ENCODE measurements around the gene ITPKC. TPM values are rescaled to one million over a fixed set of nuclear protein-coding genes. Genes with fewer than 3 reads are reported as not detected.

ITPKC gene
- total and polyA plus RNA-seq, 8 donors, result 10.2 to 25.6 (median 13.7) TPM

DNA sequence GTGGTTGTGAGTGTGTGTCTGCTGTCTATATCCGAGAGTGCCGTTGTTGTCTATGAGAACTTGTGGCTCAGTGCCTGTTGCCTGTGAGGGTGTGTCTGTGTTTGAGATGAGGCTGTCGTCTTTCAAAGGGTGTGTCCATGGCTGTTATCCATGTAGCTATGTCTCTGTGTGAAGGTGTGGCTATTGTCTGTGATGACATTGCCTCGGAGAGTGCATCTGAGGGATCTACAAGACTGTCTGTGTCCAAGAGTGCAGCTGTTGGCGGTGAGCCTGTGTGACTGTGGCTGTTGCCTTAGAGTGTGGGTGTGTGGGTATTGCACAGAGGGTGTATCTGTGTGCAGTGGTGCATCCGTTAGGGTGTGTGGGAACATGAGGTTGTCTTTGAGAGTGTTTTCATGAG, 31.3 kb upstream of the ITPKC start:
- TF ChIP-seq CTCF (IDR thresholded peaks at IDR 0.05), result no peak
- no peak for DNase-seq
- ATAC-seq, result no peak
- Histone ChIP-seq H3K27me3 (no peaks in the 10 kb centered on the region), H3K36me3 (peaks cover 3 to 29% of the 10 kb centered on the region in 2 donors), H3K4me3 (no peak overlapping the region), H3K4me1 (peaks cover 0 to 11% of the 10 kb centered on the region in 2 donors), H3K9me3 (no peaks in the 10 kb centered on the region), H3K27ac (no peak overlapping the region)
- intact Hi-C loops (cut with DNase I), result no loop called here

DNA sequence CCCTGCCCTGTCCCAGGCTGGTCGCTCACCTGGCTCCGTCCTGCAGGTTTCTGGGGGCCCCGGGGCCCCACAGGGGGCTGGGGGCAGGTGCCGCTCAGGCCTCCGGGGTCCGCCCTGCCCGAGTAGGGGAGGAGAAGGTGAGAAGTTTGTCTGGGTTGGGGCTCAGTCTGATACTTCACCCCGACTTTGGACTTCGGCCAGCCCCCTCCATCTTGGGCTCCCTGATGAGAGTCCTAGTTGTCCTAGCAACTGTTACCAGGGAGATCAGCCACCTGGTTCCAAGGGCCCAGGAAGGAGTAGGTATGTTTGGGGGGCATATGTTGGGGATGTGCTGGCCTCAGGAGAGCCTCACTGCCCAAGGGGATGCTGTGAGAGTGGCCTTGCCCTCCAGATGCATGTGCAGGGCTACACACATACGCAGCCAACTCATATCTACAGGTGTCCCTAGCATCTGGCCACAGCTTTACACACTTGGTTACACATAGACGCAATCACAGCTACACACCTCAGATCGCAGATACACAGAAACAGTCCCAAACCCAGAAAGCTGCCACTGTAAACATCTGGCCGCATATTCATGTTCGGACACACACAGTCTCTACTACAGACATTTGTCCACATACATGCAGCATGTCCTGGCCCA, 29.9 kb upstream of the ITPKC start:
- no peak for TF ChIP-seq CTCF (IDR thresholded peaks at IDR 0.05)
- H3K4me3 ChIP-seq, result no peak overlapping the region
- H3K27ac ChIP-seq, result no peak overlapping the region
- ATAC-seq (no peak), DNase-seq (peak in 1 of 4 donors; percentile 69)
- H3K27me3 ChIP-seq, result no peaks in the 10 kb centered on the region
- H3K9me3 ChIP-seq, result no peaks in the 10 kb centered on the region
- H3K4me1 ChIP-seq, result peaks cover 5 to 22% of the 10 kb centered on the region in 2 donors
- intact Hi-C loops (cut with DNase I), result no loop called here
- H3K36me3 ChIP-seq, result peaks cover 0 to 18% of the 10 kb centered on the region in 2 donors

GRCh38 chr19:40687525-40688016, 29.3 kb upstream of the ITPKC start:
- H3K4me1 ChIP-seq, result peaks cover 5 to 22% of the 10 kb centered on the region in 2 donors
- ATAC-seq (no peak), DNase-seq (peak in 3 of 4 donors; percentile 57 to 62 (median 60))
- H3K27ac ChIP-seq, result no peak overlapping the region
- H3K9me3 ChIP-seq, result no peaks in the 10 kb centered on the region
- no peaks in the 10 kb centered on the region for H3K27me3 ChIP-seq
- peaks cover 0 to 18% of the 10 kb centered on the region in 2 donors for H3K36me3 ChIP-seq
- intact Hi-C loops (cut with DNase I), result no loop called here
- no peak overlapping the region for H3K4me3 ChIP-seq
- no peak for TF ChIP-seq CTCF (IDR thresholded peaks at IDR 0.05)

- H3K27ac ChIP-seq, result no peak overlapping the region
Measured at GRCh38 chr19:40688309-40688708, 28.6 kb upstream of the ITPKC start.

More at GRCh38 chr19:40688309-40688708, 28.6 kb upstream of the ITPKC start:
- H3K4me1 ChIP-seq, result peaks cover 5 to 22% of the 10 kb centered on the region in 2 donors
- no peak for TF ChIP-seq CTCF (IDR thresholded peaks at IDR 0.05)
- H3K27me3 ChIP-seq, result no peaks in the 10 kb centered on the region
- ATAC-seq (no peak), DNase-seq (peak in 1 of 4 donors; percentile 0)
- peaks cover 0 to 20% of the 10 kb centered on the region in 2 donors for H3K36me3 ChIP-seq
- intact Hi-C loops (cut with DNase I), result no loop called here
- H3K9me3 ChIP-seq, result no peaks in the 10 kb centered on the region
- H3K4me3 ChIP-seq, result no peak overlapping the region

Measured in left lung (tissue), 10 donors.